Large intestine (tissue), 3 donors: ENCODE data around the gene ACCSL. TPM values are rescaled to one million over a fixed set of nuclear protein-coding genes. Genes with fewer than 3 reads are reported as not detected.

ENCODE experiments used
- DNase-seq, 2 donors: peaks; one replicate each; pipeline versions ENCODE4 v3.0.0 to v3.0.0-alpha.2; 2013
- H3K27ac ChIP-seq: one replicate; pipeline ENCODE4 v1.5.1; 2013; ENCODE audit warnings: low read length
- H3K27me3 ChIP-seq: 2 replicates; pipeline ENCODE4 v1.6.1; 2013; ENCODE audit warnings: low read length; ENCODE audit not compliant: control insufficient read depth, insufficient read depth
- H3K36me3 ChIP-seq: 2 replicates; pipeline ENCODE4 v1.6.1; 2013; ENCODE audit warnings: low read length; ENCODE audit not compliant: control insufficient read depth, insufficient read depth
- H3K4me1 ChIP-seq: one replicate; pipeline ENCODE4 v1.6.1; 2013; ENCODE audit warnings: low read length; ENCODE audit not compliant: control insufficient read depth, insufficient read depth
- H3K4me3 ChIP-seq: one replicate; pipeline ENCODE4 v1.5.1; 2013; ENCODE audit warnings: low read length
- H3K9me3 ChIP-seq: one replicate; pipeline ENCODE4 v1.6.1; 2013; ENCODE audit warnings: mild to moderate bottlenecking, low read depth, low read length, moderate library complexity; ENCODE audit not compliant: control insufficient read depth
- WGBS: methylation state at CpG from one replicate; pipeline ENCODE4 v1.1.5; 2013; ENCODE audit warnings: low lambda C conversion rate; ENCODE audit not compliant: insufficient coverage; 5-methylcytosine and 5-hydroxymethylcytosine counted together
- polyA plus RNA-seq: library from polyadenylated mRNA; unstranded; fragments of 120-200 nt; gene quantifications from one replicate; pipeline ENCODE4 v1.2.1, GENCODE V29; 2013

ACCSL gene
- polyA plus RNA-seq, 1 donor: 0.03 TPM

- Histone ChIP-seq H3K27me3 (peaks cover 3% of the 10 kb centered on the region), H3K4me3 (no peak overlapping the region), H3K9me3 (no peaks in the 10 kb centered on the region), H3K36me3 (no peaks in the 10 kb centered on the region), H3K27ac (no peak overlapping the region), H3K4me1 (no peaks in the 10 kb centered on the region)
- no CpG with 5 or more reads among the region's 4 CpGs for WGBS
- DNase-seq: no peak
These were observed 3.4 kb downstream of the ACCSL start for GRCh38 chr11:44051171-44051570.

GRCh38 chr11:44057340-44057739, 9.6 kb downstream of the ACCSL start:
- no peak for DNase-seq
- H3K4me1 ChIP-seq: no peaks in the 10 kb centered on the region
- no peaks in the 10 kb centered on the region for H3K36me3 ChIP-seq
- H3K9me3 ChIP-seq: no peaks in the 10 kb centered on the region
- no peak overlapping the region for H3K4me3 ChIP-seq
- H3K27ac ChIP-seq: no peak overlapping the region
- no CpG with 5 or more reads among the region's 6 CpGs for WGBS
- H3K27me3 ChIP-seq: peaks cover 5% of the 10 kb centered on the region

- Histone ChIP-seq H3K27me3 (peaks cover 5% of the 10 kb centered on the region), H3K9me3 (no peaks in the 10 kb centered on the region), H3K4me3 (no peak overlapping the region), H3K27ac (no peak overlapping the region), H3K4me1 (no peaks in the 10 kb centered on the region), H3K36me3 (no peaks in the 10 kb centered on the region)
- WGBS: no CpG with 5 or more reads among the region's 6 CpGs
- no peak for DNase-seq
These were observed 10.5 kb downstream of the ACCSL start for GRCh38 chr11:44058275-44058674.

- H3K27ac ChIP-seq: peak overlapping the region; percentile 83
- WGBS: 60% methylated on average over 1 of the region's 4 CpGs
These were observed 17.4 kb downstream of the ACCSL start for GRCh38 chr11:44065161-44065661.

GRCh38 chr11:44065841-44066731, 18.3 kb downstream of the ACCSL start, which contains the start of gene ACCS:
Gene ACCS (plus strand): TSS chr11:44066270. CDS start chr11:44067628, 1,358 bp downstream.
- no peaks in the 10 kb centered on the region for H3K27me3 ChIP-seq
- peak within 1 kb of the TSS; percentile 65 for H3K4me3 ChIP-seq
- peaks cover 11% of the 10 kb centered on the region for H3K36me3 ChIP-seq
- WGBS: no CpG with 5 or more reads among the region's 70 CpGs
- DNase-seq: peak; percentile 96 to 97
- H3K27ac ChIP-seq: peak within 1 kb of the TSS; percentile 83
- no peaks in the 10 kb centered on the region for H3K9me3 ChIP-seq
- peaks cover 5% of the 10 kb centered on the region for H3K4me1 ChIP-seq

More at GRCh38 chr11:44065161-44065661, 17.4 kb downstream of the ACCSL start:
- no peaks in the 10 kb centered on the region for H3K9me3 ChIP-seq
- no peak overlapping the region for H3K4me3 ChIP-seq
- DNase-seq: peak in 1 of 2 donors; percentile 13
- peaks cover 5% of the 10 kb centered on the region for H3K4me1 ChIP-seq
- no peaks in the 10 kb centered on the region for H3K27me3 ChIP-seq
- peaks cover 4% of the 10 kb centered on the region for H3K36me3 ChIP-seq

- peak; percentile 65 to 86 for DNase-seq
- no CpG with 5 or more reads among the region's 10 CpGs for WGBS
- Histone ChIP-seq H3K36me3 (peaks cover 16% of the 10 kb centered on the region), H3K4me3 (peak overlapping the region; percentile 65), H3K27ac (peak overlapping the region; percentile 83), H3K27me3 (no peaks in the 10 kb centered on the region), H3K4me1 (peaks cover 5% of the 10 kb centered on the region), H3K9me3 (no peaks in the 10 kb centered on the region)
These were observed 19.0 kb downstream of the ACCSL start for GRCh38 chr11:44066732-44067141.

GRCh38 chr11:44067266-44067665, 19.5 kb downstream of the ACCSL start:
- Histone ChIP-seq H3K4me3 (peak overlapping the region; percentile 65), H3K36me3 (peaks cover 16% of the 10 kb centered on the region), H3K27ac (no peak overlapping the region), H3K4me1 (peaks cover 5% of the 10 kb centered on the region), H3K27me3 (no peaks in the 10 kb centered on the region), H3K9me3 (no peaks in the 10 kb centered on the region)
- WGBS: no CpG with 5 or more reads among the region's 5 CpGs
- DNase-seq: no peak

GRCh38 chr11:44068180-44068579, 20.4 kb downstream of the ACCSL start:
- Histone ChIP-seq H3K27ac (no peak overlapping the region), H3K9me3 (no peaks in the 10 kb centered on the region), H3K36me3 (peaks cover 22% of the 10 kb centered on the region), H3K27me3 (no peaks in the 10 kb centered on the region), H3K4me1 (peaks cover 5% of the 10 kb centered on the region), H3K4me3 (no peak overlapping the region)
- WGBS: no CpG with 5 or more reads among the region's 2 CpGs
- no peak for DNase-seq

- H3K4me3 ChIP-seq: no peak overlapping the region
- H3K4me1 ChIP-seq: peaks cover 5% of the 10 kb centered on the region
- H3K9me3 ChIP-seq: no peaks in the 10 kb centered on the region
- DNase-seq: no peak
- no CpG with 5 or more reads among the region's 3 CpGs for WGBS
- H3K36me3 ChIP-seq: peaks cover 46% of the 10 kb centered on the region
- no peak overlapping the region for H3K27ac ChIP-seq
- H3K27me3 ChIP-seq: no peaks in the 10 kb centered on the region
These were observed 23.4 kb downstream of the ACCSL start for GRCh38 chr11:44071157-44071556.

GRCh38 chr11:44072757-44073658, 25.2 kb downstream of the ACCSL start:
- no peak overlapping the region for H3K4me3 ChIP-seq
- WGBS: 100% methylated on average over 1 of the region's 8 CpGs
- H3K9me3 ChIP-seq: no peaks in the 10 kb centered on the region
- peaks cover 53% of the 10 kb centered on the region for H3K36me3 ChIP-seq
- no peak for DNase-seq
- no peaks in the 10 kb centered on the region for H3K4me1 ChIP-seq
- H3K27ac ChIP-seq: no peak overlapping the region
- no peaks in the 10 kb centered on the region for H3K27me3 ChIP-seq
